K562 (cell line): ENCODE measurements around the gene RAB24. TPM values are rescaled to one million over a fixed set of nuclear protein-coding genes. Genes with fewer than 3 reads are reported as not detected.
A peak's percentile ranks its signal among the peaks of the same experiment; 100 is the strongest.

ENCODE experiments used
- ARID1B ChIP-seq: fragments of 450-650 bp; IDR thresholded peaks from 2 replicates; pipeline ENCODE4 v1.6.1; 2016; ENCODE audit warnings: antibody characterized with exemption, mild to moderate bottlenecking, inconsistent platforms
- BCL6 ChIP-seq: fragments of 250-450 bp; sonication (Bioruptor Pico); IDR thresholded peaks from 2 replicates; pipeline ENCODE4 v1.4.0; 2020
- CHCHD3 ChIP-seq: fragments of 250-450 bp; sonication (Bioruptor Pico); IDR thresholded peaks from 2 replicates; pipeline ENCODE4 v2.1.2; 2022; ENCODE audit warnings: mild to moderate bottlenecking
- CHD2 ChIP-seq: IDR thresholded peaks from 2 replicates; pipeline ENCODE4 v1.6.1; 2011; ENCODE audit warnings: low read depth, low read length
- DPF2 ChIP-seq: fragments of 450-650 bp; IDR thresholded peaks from 2 replicates; pipeline ENCODE4 v1.6.1; 2016
- ELF2 ChIP-seq: fragments of 250-450 bp; sonication (Bioruptor Pico); IDR thresholded peaks from 2 replicates; pipeline ENCODE4 v1.5.0; 2021; ENCODE audit warnings: mild to moderate bottlenecking
- EP300 ChIP-seq: IDR thresholded peaks from 2 replicates; pipeline ENCODE4 v1.6.1; 2012; ENCODE audit warnings: low read length, improper control_type of control experiment
- GTF3C2 ChIP-seq: IDR thresholded peaks from 3 replicates; pipeline ENCODE4 v1.6.1; 2011; ENCODE audit warnings: borderline replicate concordance, mild to moderate bottlenecking, moderate library complexity; ENCODE audit not compliant: insufficient read length; ENCODE audit errors: extremely low read depth
- MAFF ChIP-seq: IDR thresholded peaks from 2 replicates; pipeline ENCODE4 v1.6.1; 2012; ENCODE audit warnings: low read length, improper control_type of control experiment
- MECOM ChIP-seq: fragments of 250-450 bp; sonication (Bioruptor Pico); IDR thresholded peaks from 2 replicates; pipeline ENCODE4 v1.8.0; 2022; ENCODE audit warnings: inconsistent platforms
- MEF2A ChIP-seq: IDR thresholded peaks from 2 replicates; pipeline ENCODE4 v1.6.1; 2011; ENCODE audit warnings: low read depth, mild to moderate bottlenecking, low read length, moderate library complexity; ENCODE audit not compliant: control insufficient read depth
- NFATC3 ChIP-seq: fragments of 450-650 bp; IDR thresholded peaks from 2 replicates; pipeline ENCODE4 v1.6.1; 2017; ENCODE audit warnings: mild to moderate bottlenecking
- NFE2 ChIP-seq: IDR thresholded peaks from 2 replicates; pipeline ENCODE4 v1.6.1; 2014; ENCODE audit warnings: antibody characterized with exemption, low read depth
- NFRKB ChIP-seq: fragments of 450-650 bp; IDR thresholded peaks from 2 replicates; pipeline ENCODE4 v1.6.1; 2016; ENCODE audit warnings: low read depth
- NRF1 ChIP-seq, 2 experiments: fragments of 450-650 bp; IDR thresholded peaks in 1 of 2; conservative IDR thresholded peaks in 1 of 2; 2 replicates each; pipeline ENCODE4 v1.6.1; 2014; ENCODE audit warnings: mild to moderate bottlenecking in 2 of 2
- RFX1 ChIP-seq: fragments of 450-650 bp; IDR thresholded peaks from 2 replicates; pipeline ENCODE4 v1.6.1; 2016; ENCODE audit warnings: mild to moderate bottlenecking, moderate library complexity
- SNIP1 ChIP-seq: fragments of 450-650 bp; IDR thresholded peaks from 2 replicates; pipeline ENCODE4 v1.7.1; 2017; ENCODE audit warnings: low read depth, mild to moderate bottlenecking
- ZBED1 ChIP-seq: IDR thresholded peaks from 2 replicates; pipeline ENCODE4 v1.6.1; 2014
- ZBTB34 ChIP-seq: fragments of 250-450 bp; sonication (Bioruptor Pico); IDR thresholded peaks from 2 replicates; pipeline ENCODE4 v1.8.0; 2021; ENCODE audit warnings: mild to moderate bottlenecking, moderate library complexity
- ZBTB7A ChIP-seq: IDR thresholded peaks from 2 replicates; pipeline ENCODE4 v1.6.1; 2011; ENCODE audit warnings: low read depth, mild to moderate bottlenecking, low read length, moderate library complexity, borderline replicate concordance; ENCODE audit not compliant: control insufficient read depth
- ZFPM2 ChIP-seq: fragments of 250-450 bp; sonication (Bioruptor Pico); IDR thresholded peaks from 2 replicates; pipeline ENCODE4 v1.5.1; 2022; ENCODE audit warnings: mild to moderate bottlenecking
- ZNF12 ChIP-seq: sonication (generic); formaldehyde crosslinking; IDR thresholded peaks from 2 replicates; pipeline ENCODE4 v1.4.0; 2020; ENCODE audit warnings: mild to moderate bottlenecking, missing genetic modification reagents
- ZNF184 ChIP-seq: sonication (generic); formaldehyde crosslinking; IDR thresholded peaks from 2 replicates; pipeline ENCODE4 v1.5.0; 2020; ENCODE audit warnings: missing genetic modification reagents
- ZNF232 ChIP-seq: sonication (generic); formaldehyde crosslinking; IDR thresholded peaks from 2 replicates; pipeline ENCODE4 v1.8.0; 2022; ENCODE audit warnings: mild to moderate bottlenecking, missing genetic modification reagents
- ZNF431 ChIP-seq: sonication (generic); formaldehyde crosslinking; IDR thresholded peaks from 2 replicates; pipeline ENCODE4 v1.8.0; 2022; ENCODE audit warnings: mild to moderate bottlenecking, missing genetic modification reagents
- ZNF449 ChIP-seq: fragments of 250-450 bp; sonication (Bioruptor Pico); IDR thresholded peaks from 2 replicates; pipeline ENCODE4 v1.8.0; 2022; ENCODE audit warnings: moderate library complexity, mild to moderate bottlenecking, inconsistent platforms
- ZNF586 ChIP-seq: fragments of 450-650 bp; formaldehyde crosslinking; conservative IDR thresholded peaks from 2 replicates; pipeline ENCODE4 v1.4.0; 2020; ENCODE audit warnings: mild to moderate bottlenecking, moderate library complexity
- ZNF766 ChIP-seq: fragments of 200-800 bp; sonication (Bioruptor generic); conservative IDR thresholded peaks from 2 replicates; pipeline ENCODE4 v1.6.1; 2016; ENCODE audit warnings: missing genetic modification characterization, missing compliant biosample characterization
- polyA plus RNA-seq, 8 experiments: library from polyadenylated mRNA; depleted of rRNA in 4 of 8; stranded (reverse) in 5 of 8; unstranded in 3 of 8; fragments of >200 nt; fragmentation: Nextera tagmentation in 2 of 8; fragmentation: Illumina TruSeq in 1 of 8; extraction: Ambion mirVana in 2 of 8; extraction: Trizol in 1 of 8; gene quantifications; 2 replicates each; pipeline versions ENCODE4 v1.2.1 to v1.2.3, GENCODE V29; 2011 to 2014; ENCODE audit warnings: inconsistent platforms in 1 of 8, missing spikeins in 1 of 8
- total RNA-seq, 7 experiments: library from RNA; depleted of rRNA in 6 of 7; stranded (reverse); fragments of >200 nt in 6 of 7; fragmentation: Illumina TruSeq in 2 of 7; extraction: Trizol in 2 of 7; gene quantifications; 2 replicates each; pipeline versions ENCODE4 v1.2.1 to v1.2.3, GENCODE V29; 2011 to 2021; ENCODE audit warnings: low replicate concordance in 1 of 7

Gene RAB24
- total and polyA plus RNA-seq, 9 of the 15 experiments (the other 6 are each of a cell fraction or from before 2014, with no cell fraction given): 13.9 to 107 (median 34.8) TPM

DNA sequence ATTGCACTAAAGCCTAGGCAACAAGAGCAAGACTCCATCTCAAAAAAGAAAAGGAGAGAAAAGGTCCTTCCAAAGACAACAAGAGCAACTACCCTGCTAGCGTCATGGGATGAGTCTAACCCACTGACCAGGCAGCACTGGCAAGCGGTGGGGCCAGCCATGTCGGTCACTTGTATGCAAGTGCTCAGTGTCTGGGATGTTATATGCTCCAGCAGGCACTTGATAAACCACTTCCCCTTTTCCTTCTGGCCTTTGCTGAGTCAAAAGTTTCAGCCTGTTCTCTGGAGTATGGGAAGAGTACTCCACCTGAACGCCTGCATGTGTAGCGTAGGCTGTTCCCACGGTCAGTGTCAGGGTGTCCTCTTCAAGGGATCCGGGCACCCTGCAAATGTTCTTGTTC is 17.4 kb upstream of the RAB24 start (continued):
- TF ChIP-seq ZBTB34 (CRISPR knock-in tag): no peak
- TF ChIP-seq CHCHD3 (CRISPR knock-in tag): no peak
- TF ChIP-seq NRF1 (conservative IDR thresholded peaks at IDR 0.05 in 1 of 2, IDR thresholded peaks at IDR 0.05 in 1 of 2): peak in 1 of 2 experiments; percentile 29; a peak in 1 of 4 replicates
- TF ChIP-seq ZNF184 (CRISPR knock-in tag): no peak
- TF ChIP-seq BCL6: no peak
- no peak for TF ChIP-seq ZNF449 (CRISPR knock-in tag)
- TF ChIP-seq ZNF12 (CRISPR knock-in tag): peak; percentile 68
- no peak for TF ChIP-seq MEF2A
- TF ChIP-seq ZBED1: no peak
- TF ChIP-seq GTF3C2: no peak
- TF ChIP-seq NFRKB: no peak
- TF ChIP-seq ELF2: no peak
- no peak for TF ChIP-seq ZFPM2
- no peak for TF ChIP-seq RFX1
- TF ChIP-seq NFATC3: no peak
- TF ChIP-seq EP300: no peak
- TF ChIP-seq NFE2: 0 out of 2 replicates have a peak, but pooled peaks have one; percentile 36
- no peak for TF ChIP-seq ZBTB7A
- TF ChIP-seq ARID1B: peak; percentile 29; the same call in 1 of the 2 replicates
- TF ChIP-seq MAFF: peak; percentile 29; the same call in 1 of the 2 replicates
- TF ChIP-seq ZNF431 (CRISPR knock-in tag): no peak
- no peak for TF ChIP-seq DPF2
- no peak for TF ChIP-seq SNIP1
- TF ChIP-seq ZNF232 (CRISPR knock-in tag): no peak
- peak; percentile 79 for TF ChIP-seq ZNF766 (CRISPR knock-in tag)
- TF ChIP-seq CHD2: no peak
- TF ChIP-seq MECOM (CRISPR knock-in tag): no peak
- TF ChIP-seq ZNF586 (CRISPR knock-in tag): no peak
